SW480 (cell line): ENCODE measurements around the gene RABGAP1.

Experiments used
- DNase-seq: peaks from one replicate; pipeline ENCODE4 v3.0.0-alpha.2; 2016; ENCODE audit warnings: low spot score

RABGAP1 gene

GRCh38 chr9:123112015-123112975 is 171.5 kb downstream of the RABGAP1 start:
- no peak for DNase-seq

DNA sequence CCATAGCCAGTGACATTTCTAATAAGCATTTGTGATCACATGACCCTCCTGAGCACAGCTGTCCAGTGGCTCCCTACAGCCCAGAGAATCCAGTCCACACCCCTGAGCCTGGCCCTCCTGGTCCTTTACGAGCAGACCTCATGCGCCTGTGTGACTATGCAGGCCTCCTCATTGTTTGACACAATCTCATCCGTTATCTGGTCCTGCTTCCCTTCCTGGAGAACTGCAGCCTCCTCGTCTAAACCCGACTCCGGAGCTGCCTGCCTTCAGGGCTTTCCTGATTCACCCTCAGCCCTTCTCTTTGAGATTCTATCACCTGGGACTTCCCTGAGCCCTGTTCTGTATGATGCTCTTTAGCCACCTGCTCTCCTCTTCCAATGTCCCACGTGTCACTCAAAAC is 172.4 kb downstream of the RABGAP1 start:
- no peak for DNase-seq

DNA sequence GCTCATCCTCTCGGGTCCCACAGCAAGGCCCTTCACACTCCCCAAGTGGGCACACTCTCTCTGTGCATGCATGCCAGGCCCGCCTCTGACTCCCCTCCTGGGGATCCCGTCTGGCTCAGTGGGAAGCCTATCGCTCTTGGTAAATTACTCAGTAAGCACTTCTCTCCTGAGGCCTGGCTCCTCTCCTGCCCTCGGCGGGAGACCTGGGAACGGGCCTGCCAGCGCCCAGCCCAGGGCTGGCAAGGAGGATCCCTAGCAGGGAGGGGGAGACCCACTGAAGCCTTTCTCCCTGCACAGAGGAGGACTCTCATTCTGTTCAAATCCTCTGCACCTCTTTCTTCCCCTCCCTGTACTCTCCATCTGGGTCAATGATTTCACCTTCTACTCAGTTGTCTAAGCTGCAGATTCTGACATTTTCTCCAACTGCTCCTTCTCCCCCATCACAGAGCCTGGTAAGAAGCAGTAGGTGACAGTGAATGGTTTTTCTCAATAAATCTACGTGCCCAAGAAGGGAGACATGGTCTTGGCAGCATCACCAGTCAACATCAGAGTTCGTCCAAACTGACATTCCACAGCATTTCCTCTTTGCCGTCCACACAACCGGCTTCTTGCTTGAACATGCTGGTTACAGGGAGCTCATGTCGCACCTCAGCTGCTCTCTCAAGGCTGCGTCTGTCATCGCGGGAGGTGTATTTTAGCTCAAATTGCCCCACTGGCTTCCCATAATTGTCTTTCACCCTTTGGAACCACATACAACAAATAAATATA is 174.5 kb downstream of the RABGAP1 start:
- no peak for DNase-seq

- no peak for DNase-seq
Observed at GRCh38 chr9:123116036-123116435, 175.2 kb downstream of the RABGAP1 start.

- DNase-seq, result no peak
Observed at GRCh38 chr9:123119566-123119965, 178.7 kb downstream of the RABGAP1 start.

DNA sequence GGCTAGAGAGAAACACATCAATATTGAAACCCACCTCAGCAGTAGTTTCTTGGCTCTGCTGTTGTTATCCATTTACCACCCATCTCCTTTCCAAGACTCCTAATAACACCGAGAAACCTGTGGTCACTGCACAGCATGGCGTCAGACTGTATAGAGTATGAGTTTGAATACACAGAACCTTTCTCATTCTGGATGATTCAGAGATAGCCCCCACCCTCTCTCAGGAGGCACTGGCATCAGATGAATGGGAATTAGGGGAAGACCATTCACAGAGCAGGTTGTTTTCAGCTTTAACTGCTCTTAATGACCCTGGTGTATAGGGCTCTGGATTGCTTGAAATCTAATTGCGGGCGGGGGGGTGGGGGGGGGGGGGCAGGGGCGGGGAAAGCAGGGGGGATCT is 179.3 kb downstream of the RABGAP1 start:
- DNase-seq, result no peak

- DNase-seq, result no peak
Observed at GRCh38 chr9:123120953-123121352, 180.1 kb downstream of the RABGAP1 start.

GRCh38 chr9:123121457-123121856 is 180.6 kb downstream of the RABGAP1 start:
- DNase-seq, result no peak

DNA sequence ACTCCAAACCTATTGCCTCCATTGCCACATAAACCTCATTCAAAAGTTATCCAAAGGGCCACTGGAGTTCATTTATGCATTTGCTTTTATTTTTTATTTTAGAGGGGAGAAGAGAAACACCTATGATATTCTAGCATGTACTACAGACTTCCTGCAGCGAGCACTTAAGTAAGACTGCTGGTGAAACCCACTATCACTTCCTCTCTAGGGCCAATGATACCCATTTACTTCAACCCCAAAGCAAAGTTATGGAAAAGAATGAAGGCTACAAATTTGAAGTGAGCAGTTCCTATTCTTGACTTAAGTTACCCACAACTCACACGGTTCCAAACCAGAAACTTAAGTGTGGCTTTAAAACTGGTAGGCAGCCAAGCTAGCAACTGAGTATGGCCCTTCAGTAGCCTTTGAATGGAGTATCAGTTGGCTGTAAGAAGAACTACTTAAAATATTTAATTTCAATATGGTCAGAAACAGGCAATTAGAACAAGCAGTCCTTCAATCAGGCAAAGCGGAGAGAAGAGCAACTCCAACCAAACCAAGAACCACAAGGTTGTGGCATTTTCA is 186.8 kb downstream of the RABGAP1 start:
- no peak for DNase-seq

DNA sequence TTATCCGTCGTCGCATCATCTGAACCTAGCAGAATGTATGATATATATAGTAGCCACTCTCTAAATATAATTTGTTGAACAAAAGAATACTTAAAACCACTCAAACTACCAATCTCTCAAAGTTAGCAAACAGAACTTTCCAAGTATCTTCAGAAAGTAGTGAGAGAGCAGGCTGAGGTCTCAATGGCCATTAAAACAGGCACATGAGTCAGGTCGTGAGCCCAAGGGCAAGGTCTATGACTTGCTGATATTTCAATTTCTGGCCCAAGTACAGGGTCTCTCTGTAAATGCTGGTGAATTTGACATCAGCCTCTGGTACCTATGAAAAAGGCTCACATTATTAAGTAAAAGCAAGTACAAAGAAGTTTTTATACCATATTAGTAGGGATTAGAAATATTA is 187.8 kb downstream of the RABGAP1 start:
- DNase-seq, result no peak

GRCh38 chr9:123129423-123129822 is 188.6 kb downstream of the RABGAP1 start:
- DNase-seq, result no peak

- no peak for DNase-seq
Observed at GRCh38 chr9:123131258-123131657, 190.4 kb downstream of the RABGAP1 start.

GRCh38 chr9:123131993-123132392 is 191.2 kb downstream of the RABGAP1 start:
- DNase-seq, result no peak

DNA sequence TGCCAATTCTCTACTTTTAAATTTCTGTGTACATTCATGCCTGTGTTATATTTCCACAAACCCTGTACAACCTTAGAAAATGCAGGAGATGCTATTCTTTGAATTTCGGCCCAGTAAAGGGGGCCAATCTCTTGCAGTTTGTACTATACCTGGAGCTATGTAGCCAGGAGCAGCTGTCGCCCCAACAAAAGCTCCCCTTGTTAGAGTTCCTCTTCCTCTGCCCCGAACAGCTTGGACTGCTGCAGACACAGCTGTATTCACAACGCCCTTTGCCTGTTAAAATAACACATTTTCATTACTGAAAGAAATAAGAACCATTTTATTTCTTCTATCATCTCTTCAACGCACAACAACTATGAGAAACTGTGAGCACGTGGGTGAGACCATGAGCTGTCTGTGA is 191.9 kb downstream of the RABGAP1 start:
- DNase-seq, result no peak

DNA sequence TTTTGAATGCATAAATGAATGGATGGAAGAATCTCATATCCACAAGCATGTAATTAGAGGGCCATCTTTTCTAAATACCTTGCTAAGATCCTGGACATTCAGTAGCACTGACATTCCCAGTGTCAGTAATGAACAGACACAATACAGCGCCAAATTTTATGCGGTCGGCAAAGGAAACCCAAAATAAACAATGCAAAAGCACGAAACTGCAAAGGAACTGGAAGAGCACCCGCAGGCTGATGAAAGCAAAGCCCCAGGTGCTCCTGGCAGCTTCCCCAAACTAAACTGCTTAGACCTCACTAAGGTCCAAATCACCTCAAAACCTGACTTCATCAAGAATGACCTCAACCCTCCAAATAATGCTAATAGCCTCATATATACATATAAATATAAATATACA is 194.6 kb downstream of the RABGAP1 start:
- DNase-seq, result no peak

DNA sequence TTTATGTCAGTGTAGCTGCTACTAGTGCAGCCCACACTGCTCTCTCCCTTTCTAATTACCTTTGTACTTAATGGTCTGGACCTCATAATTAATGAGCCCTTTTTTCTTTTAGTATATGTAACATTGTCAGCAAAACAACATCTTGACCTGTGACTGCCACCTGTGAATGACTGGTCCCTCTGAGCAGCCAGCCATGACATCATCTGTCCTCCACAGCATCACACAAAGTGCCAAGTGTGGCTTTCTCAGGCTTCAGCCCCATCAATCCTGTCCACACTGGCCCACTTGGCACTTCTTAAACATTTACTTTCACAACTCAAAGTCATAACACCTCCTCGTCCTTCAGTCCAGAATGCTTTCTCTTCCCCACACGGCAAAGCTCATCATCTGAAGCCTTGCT is 197.3 kb downstream of the RABGAP1 start:
- no peak for DNase-seq

- no peak for DNase-seq
Observed at GRCh38 chr9:123149067-123149466, 208.2 kb downstream of the RABGAP1 start.

- no peak for DNase-seq
Observed at GRCh38 chr9:123150708-123151503, 210.1 kb downstream of the RABGAP1 start.
